Transverse colon (tissue), 3 donors: ENCODE results near the gene GPN2.
"Not testable (repeated sequence)": the region's sequence is repeated elsewhere in the genome, so short reads cannot be mapped to it uniquely, and the experiment has no call there.

ENCODE experiments used
- EP300 ChIP-seq: sonication (generic); formaldehyde crosslinking; IDR thresholded peaks from one replicate; pipeline ENCODE4 v1.6.1; 2017; ENCODE audit warnings: antibody characterized with exemption, low read depth
- TF ChIP-seq, protein P1 (sequence below), 5 experiments: fragments of 200-600 bp in 3 of 5; fragments of 450-650 bp in 2 of 5; sonication (generic) in 3 of 5; IDR thresholded peaks; 1 replicate in 2 of 5; 2 replicates in 3 of 5; pipeline ENCODE4 v1.5.1; 2016 to 2017; ENCODE audit warnings: antibody characterized with exemption in 5 of 5, inconsistent platforms in 3 of 5, mild to moderate bottlenecking in 2 of 5, moderate library complexity in 1 of 5

DNA sequence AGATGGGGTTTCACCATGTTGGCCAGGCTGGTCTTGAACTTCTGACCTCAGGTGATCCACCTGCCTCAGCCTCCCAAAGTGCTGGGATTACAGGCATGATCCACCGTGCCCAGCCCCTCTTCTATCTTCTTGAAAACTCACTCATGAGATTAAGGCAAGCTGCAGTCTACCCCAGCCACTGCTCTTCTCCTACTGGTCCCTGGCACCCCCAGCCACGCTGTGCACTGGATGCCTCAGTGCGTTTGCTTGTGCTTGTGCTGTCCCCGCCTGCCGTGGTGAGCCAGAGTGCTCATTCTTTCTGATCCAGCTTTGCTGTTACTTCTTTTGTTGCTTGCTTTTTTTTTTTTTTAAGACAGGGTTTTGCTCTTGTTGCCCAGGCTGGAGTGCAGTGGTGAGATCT, 52.4 kb downstream of the GPN2 start:
- TF ChIP-seq, protein P1, sequence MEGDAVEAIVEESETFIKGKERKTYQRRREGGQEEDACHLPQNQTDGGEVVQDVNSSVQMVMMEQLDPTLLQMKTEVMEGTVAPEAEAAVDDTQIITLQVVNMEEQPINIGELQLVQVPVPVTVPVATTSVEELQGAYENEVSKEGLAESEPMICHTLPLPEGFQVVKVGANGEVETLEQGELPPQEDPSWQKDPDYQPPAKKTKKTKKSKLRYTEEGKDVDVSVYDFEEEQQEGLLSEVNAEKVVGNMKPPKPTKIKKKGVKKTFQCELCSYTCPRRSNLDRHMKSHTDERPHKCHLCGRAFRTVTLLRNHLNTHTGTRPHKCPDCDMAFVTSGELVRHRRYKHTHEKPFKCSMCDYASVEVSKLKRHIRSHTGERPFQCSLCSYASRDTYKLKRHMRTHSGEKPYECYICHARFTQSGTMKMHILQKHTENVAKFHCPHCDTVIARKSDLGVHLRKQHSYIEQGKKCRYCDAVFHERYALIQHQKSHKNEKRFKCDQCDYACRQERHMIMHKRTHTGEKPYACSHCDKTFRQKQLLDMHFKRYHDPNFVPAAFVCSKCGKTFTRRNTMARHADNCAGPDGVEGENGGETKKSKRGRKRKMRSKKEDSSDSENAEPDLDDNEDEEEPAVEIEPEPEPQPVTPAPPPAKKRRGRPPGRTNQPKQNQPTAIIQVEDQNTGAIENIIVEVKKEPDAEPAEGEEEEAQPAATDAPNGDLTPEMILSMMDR (IDR thresholded peaks at IDR 0.05), result not testable (repeated sequence)
- not testable (repeated sequence) for TF ChIP-seq EP300
